Muscle layer of duodenum (tissue), 2 donors: ENCODE data around the gene SND1.

ENCODE experiments used
- H3K27ac ChIP-seq: one replicate; pipeline ENCODE4 v1.7.0; 2013; ENCODE audit warnings: mild to moderate bottlenecking, low read length
- H3K27me3 ChIP-seq: one replicate; pipeline ENCODE4 v1.7.0; 2013; ENCODE audit warnings: low read depth, mild to moderate bottlenecking, control low read depth, low read length
- H3K36me3 ChIP-seq, 2 donors: one replicate each; pipeline ENCODE4 v1.7.0; 2013; ENCODE audit warnings: low read length in 2 of 2, control low read depth in 1 of 2, mild to moderate bottlenecking in 1 of 2; ENCODE audit not compliant: insufficient read depth in 2 of 2, control insufficient read depth in 1 of 2
- H3K4me1 ChIP-seq, 2 donors: one replicate each; pipeline ENCODE4 v1.7.0; 2013; ENCODE audit warnings: low read length in 2 of 2, mild to moderate bottlenecking in 2 of 2, control low read depth in 1 of 2, moderate library complexity in 1 of 2; ENCODE audit not compliant: insufficient read depth in 2 of 2, control insufficient read depth in 1 of 2
- H3K4me3 ChIP-seq, 2 donors: one replicate each; pipeline ENCODE4 v1.7.0; 2013; ENCODE audit warnings: low read length in 2 of 2, low read depth in 1 of 2, mild to moderate bottlenecking in 1 of 2
- H3K9me3 ChIP-seq, 2 donors: one replicate each; pipeline ENCODE4 v1.7.0; 2013; ENCODE audit warnings: low read length in 2 of 2, control low read depth in 1 of 2, mild to moderate bottlenecking in 1 of 2; ENCODE audit not compliant: control insufficient read depth in 1 of 2
- donor health status: healthy.

The SND1 gene

DNA sequence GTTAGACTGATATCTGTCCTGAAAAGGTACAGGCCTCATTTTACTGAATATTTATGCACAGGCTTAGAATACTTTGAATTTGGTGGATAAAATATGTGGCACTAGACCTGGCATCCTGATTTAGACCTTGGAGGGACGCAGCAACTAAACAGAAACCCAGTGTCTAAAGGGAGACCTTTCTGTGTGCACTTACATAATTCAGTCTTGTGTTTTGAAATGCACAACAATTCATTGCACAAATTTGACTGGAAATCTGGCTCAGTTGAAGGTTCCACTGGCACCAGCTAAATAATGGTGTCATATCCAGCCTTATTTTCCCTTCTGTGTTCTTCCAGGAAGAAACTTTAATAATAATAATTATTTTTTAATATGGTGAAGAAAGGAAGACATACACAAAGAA, 142.1 kb downstream of the SND1 start:
- no peak overlapping the region for H3K4me3 ChIP-seq
- no peaks in the 10 kb centered on the region for H3K36me3 ChIP-seq
- H3K27me3 ChIP-seq = no peaks in the 10 kb centered on the region
- H3K9me3 ChIP-seq = no peaks in the 10 kb centered on the region
- H3K27ac ChIP-seq = no peak overlapping the region
- H3K4me1 ChIP-seq = peaks cover 5 to 27% of the 10 kb centered on the region in 2 donors

DNA sequence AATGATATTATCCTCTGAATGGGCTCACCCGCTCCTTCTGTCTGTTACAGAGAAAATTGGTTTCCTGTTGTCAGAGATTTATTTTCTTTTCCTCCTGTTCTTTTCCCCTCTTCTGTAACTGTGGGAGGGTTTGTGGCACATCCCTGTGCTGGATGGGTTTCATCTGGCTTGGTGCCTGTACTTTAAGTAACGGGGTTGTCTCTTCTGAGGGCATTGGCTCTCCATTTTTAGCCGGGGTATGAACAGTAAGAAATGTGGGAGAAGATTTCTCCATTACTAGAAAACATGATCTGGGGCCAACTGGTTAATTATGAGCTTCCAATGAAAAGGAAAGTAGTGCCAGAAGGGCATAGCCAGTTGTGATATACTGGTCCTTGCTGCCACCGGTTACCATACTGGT, 142.6 kb downstream of the SND1 start:
- H3K4me3 ChIP-seq = no peak overlapping the region
- no peaks in the 10 kb centered on the region for H3K27me3 ChIP-seq
- no peaks in the 10 kb centered on the region for H3K36me3 ChIP-seq
- H3K27ac ChIP-seq = no peak overlapping the region
- H3K4me1 ChIP-seq = peaks cover 5 to 28% of the 10 kb centered on the region in 2 donors
- no peaks in the 10 kb centered on the region for H3K9me3 ChIP-seq

DNA sequence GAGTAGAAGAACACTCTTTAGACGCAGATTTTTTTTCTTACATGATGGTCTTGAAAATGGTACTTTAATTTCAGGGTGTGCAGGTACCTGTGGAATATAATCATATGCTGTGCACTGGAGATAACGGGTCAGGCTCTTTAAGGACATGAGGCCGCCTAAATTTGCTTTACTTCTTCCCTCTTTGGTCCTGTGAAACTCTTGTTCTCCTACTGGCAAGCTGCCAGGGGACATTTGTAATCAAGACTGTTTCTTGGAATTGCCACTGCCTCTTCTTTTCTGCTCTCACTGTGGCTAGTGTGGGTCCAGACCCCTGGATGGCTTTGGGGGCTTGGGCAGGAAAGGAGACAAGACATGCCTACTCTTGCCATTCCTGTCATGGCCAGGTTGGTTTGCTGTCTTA, 146.0 kb downstream of the SND1 start:
- no peak overlapping the region for H3K4me3 ChIP-seq
- no peak overlapping the region for H3K27ac ChIP-seq
- H3K36me3 ChIP-seq = no peaks in the 10 kb centered on the region
- no peaks in the 10 kb centered on the region for H3K27me3 ChIP-seq
- peaks cover 5 to 31% of the 10 kb centered on the region in 2 donors for H3K4me1 ChIP-seq
- no peaks in the 10 kb centered on the region for H3K9me3 ChIP-seq

GRCh38 chr7:127798769-127799372, 146.9 kb downstream of the SND1 start:
- Histone ChIP-seq H3K4me3 (no peak overlapping the region), H3K4me1 (peaks cover 5 to 27% of the 10 kb centered on the region in 2 donors), H3K36me3 (no peaks in the 10 kb centered on the region), H3K27ac (no peak overlapping the region), H3K9me3 (no peaks in the 10 kb centered on the region), H3K27me3 (no peaks in the 10 kb centered on the region)

DNA sequence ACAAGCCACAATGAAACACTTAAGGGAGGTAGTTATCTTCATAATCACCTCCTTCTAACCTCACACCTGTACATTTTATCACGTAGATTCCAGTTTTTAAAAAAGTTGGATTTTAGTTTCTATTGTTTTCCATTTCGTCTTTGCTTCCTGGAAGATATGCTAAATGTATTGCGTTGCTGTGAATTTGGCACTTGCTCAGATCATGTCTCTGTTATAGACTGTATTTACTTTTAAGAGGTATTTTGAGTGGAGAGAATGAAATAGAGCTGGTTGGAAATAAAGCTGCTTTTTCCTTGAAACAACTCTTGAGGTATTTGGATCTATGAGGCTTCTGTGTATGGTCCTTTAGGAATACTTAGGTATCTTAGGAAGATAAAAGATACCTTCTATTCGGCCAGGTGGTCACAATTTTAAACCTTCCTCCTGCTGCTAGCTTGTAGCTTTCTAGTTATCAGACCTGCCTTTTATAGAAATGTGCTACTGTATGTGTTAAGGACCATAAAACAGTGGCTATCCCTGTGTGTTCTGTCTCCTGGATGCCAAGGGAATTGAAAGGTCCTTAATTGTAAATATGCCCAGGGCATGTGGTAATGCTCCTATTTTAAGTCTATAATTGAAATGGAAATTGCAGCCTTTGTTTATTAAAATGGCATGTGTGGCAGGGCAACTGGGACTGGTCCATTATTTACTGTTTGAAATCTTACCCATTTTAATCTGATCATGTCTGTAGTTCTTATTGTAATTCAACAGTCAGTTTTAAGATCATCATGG, 147.7 kb downstream of the SND1 start:
- Histone ChIP-seq H3K27me3 (no peaks in the 10 kb centered on the region), H3K9me3 (no peaks in the 10 kb centered on the region), H3K36me3 (no peaks in the 10 kb centered on the region), H3K4me1 (peaks cover 5 to 20% of the 10 kb centered on the region in 2 donors), H3K27ac (no peak overlapping the region), H3K4me3 (no peak overlapping the region)

DNA sequence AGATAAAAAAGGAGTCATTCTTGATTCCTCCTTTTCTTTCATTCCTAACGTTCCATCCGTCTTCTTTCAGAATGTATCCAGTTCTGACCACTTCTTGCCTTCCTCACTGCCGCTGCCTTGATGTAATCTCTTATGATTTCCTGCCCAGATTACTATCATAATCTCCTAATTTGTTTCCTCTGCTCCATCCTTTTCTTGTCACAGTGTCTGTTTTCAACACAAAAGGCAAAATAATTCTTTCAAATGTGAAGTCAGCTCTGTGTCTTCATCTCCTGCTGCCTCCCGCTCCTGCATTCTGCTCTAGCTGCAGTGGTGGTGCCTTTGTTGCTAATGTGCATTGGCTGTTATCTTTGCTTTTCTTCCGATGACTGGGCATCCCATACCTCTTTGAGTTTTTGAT, 150.9 kb downstream of the SND1 start:
- Histone ChIP-seq H3K36me3 (peaks cover 0 to 6% of the 10 kb centered on the region in 2 donors), H3K4me1 (peaks cover 4 to 13% of the 10 kb centered on the region in 2 donors), H3K4me3 (no peak overlapping the region), H3K9me3 (no peaks in the 10 kb centered on the region), H3K27ac (no peak overlapping the region), H3K27me3 (no peaks in the 10 kb centered on the region)

DNA sequence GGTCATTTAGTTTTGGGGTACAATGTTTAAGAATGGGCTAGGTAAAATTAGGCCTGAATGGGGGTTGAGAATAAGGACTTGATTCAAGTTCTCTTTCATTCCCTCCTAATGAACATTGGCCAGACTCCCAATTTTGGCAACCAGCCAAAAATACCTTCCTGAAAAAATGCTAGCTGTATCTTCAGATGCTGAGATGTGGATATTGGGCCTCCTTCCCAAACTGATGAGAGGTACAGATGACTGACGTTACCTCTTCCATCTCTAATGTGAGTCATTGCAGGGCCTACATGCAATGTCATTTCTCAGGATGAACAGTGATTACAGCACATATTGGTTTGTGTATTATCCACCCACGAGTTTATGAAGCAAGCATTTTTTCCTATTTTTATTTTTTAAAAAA, 151.6 kb downstream of the SND1 start:
- no peak overlapping the region for H3K4me3 ChIP-seq
- no peak overlapping the region for H3K27ac ChIP-seq

DNA sequence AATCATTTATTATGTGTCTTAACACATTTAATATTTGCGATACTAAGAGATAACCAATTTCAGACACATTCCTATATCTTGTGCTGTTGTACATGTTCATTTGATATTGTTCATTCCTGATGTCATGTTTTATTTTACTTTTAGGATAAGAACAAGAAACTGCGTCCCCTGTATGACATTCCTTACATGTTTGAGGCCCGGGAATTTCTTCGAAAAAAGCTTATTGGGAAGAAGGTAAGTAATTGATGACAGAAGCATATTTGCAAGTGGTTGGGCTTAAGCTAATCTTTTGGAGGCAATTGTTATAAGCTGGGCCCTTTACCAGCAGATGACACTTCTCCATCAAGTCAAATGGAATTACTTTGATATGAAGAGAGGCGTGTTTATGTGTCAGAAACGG, 155.3 kb downstream of the SND1 start:
- Histone ChIP-seq H3K4me3 (no peak overlapping the region), H3K27ac (no peak overlapping the region), H3K9me3 (no peaks in the 10 kb centered on the region), H3K36me3 (peaks cover 0 to 14% of the 10 kb centered on the region in 2 donors), H3K27me3 (no peaks in the 10 kb centered on the region), H3K4me1 (peaks cover 0 to 2% of the 10 kb centered on the region in 2 donors)

More for the DNA sequence above, 151.6 kb downstream of the SND1 start:
- H3K4me1 ChIP-seq = peaks cover 0 to 5% of the 10 kb centered on the region in 2 donors
- H3K27me3 ChIP-seq = no peaks in the 10 kb centered on the region
- H3K36me3 ChIP-seq = peaks cover 0 to 6% of the 10 kb centered on the region in 2 donors
- no peaks in the 10 kb centered on the region for H3K9me3 ChIP-seq

- Histone ChIP-seq H3K9me3 (no peaks in the 10 kb centered on the region), H3K27me3 (no peaks in the 10 kb centered on the region), H3K4me3 (no peak overlapping the region), H3K36me3 (peaks cover 0 to 14% of the 10 kb centered on the region in 2 donors), H3K27ac (no peak overlapping the region), H3K4me1 (peaks cover 0 to 2% of the 10 kb centered on the region in 2 donors)
Observed at GRCh38 chr7:127807829-127808228, 155.8 kb downstream of the SND1 start.

GRCh38 chr7:127809261-127809702, 157.3 kb downstream of the SND1 start:
- peaks cover 0 to 14% of the 10 kb centered on the region in 2 donors for H3K36me3 ChIP-seq
- no peak overlapping the region for H3K4me3 ChIP-seq
- no peaks in the 10 kb centered on the region for H3K9me3 ChIP-seq
- no peak overlapping the region for H3K27ac ChIP-seq
- no peaks in the 10 kb centered on the region for H3K27me3 ChIP-seq
- peaks cover 0 to 2% of the 10 kb centered on the region in 2 donors for H3K4me1 ChIP-seq

GRCh38 chr7:127810113-127810512, 158.1 kb downstream of the SND1 start:
- Histone ChIP-seq H3K27me3 (no peaks in the 10 kb centered on the region), H3K9me3 (no peaks in the 10 kb centered on the region), H3K36me3 (peaks cover 0 to 14% of the 10 kb centered on the region in 2 donors), H3K4me1 (peaks cover 0 to 2% of the 10 kb centered on the region in 2 donors), H3K27ac (no peak overlapping the region), H3K4me3 (no peak overlapping the region)
